ENCODE data around the gene PAMR1. TPM values are rescaled to one million over a fixed set of nuclear protein-coding genes. Genes with fewer than 3 reads are reported as not detected.

Gene PAMR1
- total and polyA plus RNA-seq, 2 donors, result 48.7 to 179 TPM

DNA sequence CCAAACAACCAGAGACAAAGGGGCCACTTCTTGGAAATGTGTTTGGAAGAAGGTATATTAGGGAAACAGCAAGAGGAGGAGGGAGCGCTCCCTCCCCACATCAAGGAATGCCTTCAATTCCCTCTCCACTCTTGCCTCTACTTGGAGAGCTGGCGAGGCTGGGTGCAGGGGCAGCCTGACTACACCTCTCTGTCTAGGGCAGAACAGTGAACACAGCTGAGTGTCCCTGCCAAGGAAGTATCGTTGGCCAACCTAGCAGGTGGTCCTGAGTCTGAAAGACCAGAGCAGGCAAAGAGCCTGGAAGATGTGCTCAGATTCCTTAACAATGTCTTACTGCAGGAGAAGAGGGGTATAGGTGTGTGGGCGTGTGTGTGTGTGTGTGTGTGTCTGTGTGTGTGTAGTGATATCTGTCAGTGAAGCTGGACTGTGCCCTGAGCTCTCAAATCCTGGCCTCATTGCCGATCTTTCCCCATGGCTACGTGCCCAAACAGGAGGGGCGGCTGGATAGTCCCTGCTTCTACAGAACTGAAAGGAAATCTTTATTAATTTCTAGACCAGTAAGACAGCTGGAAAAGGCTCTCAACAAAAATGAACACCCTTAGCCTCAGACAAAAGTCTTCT lies 46.8 kb downstream of the PAMR1 start:
- Histone ChIP-seq H3K4me1 (ENCODE audit: insufficient read depth) (no peaks in the 10 kb centered on the region), H3K36me3 (ENCODE audit: insufficient read depth) (no peaks in the 10 kb centered on the region), H3K4me3 (ENCODE audit: low read depth, low read length) (no peak overlapping the region), H3K27ac (ENCODE audit: low read depth) (no peak overlapping the region)
- no peak for DNase-seq (ENCODE audit: extremely low spot score)
- WGBS, result 56% methylated on average over 7 of the region's 7 CpGs

DNA sequence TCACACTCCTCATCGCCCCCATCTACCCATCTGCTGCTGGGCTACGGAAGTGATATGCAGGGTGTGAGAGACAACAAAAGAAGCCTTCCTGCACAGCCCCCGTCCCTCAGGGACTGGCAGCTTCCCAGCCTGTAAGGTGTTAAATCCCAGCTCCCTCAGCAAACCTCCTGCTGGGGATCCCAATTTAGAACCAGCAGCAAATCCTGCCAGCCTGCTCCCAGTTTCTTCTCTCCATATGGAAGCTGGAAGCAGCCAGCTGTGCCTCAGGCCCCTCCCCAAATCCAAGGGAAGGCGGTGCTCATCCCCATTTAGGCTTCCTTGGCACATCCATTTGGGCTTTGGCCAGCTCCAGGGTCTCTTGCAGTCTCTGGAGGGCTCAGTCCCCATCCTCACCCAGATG lies 47.5 kb downstream of the PAMR1 start:
- Histone ChIP-seq H3K4me1 (ENCODE audit: insufficient read depth) (no peaks in the 10 kb centered on the region), H3K27ac (ENCODE audit: low read depth) (no peak overlapping the region), H3K4me3 (ENCODE audit: low read depth, low read length) (no peak overlapping the region), H3K36me3 (ENCODE audit: insufficient read depth) (no peaks in the 10 kb centered on the region)
- DNase-seq (ENCODE audit: extremely low spot score), result no peak
- 50% methylated on average over 4 of the region's 4 CpGs for WGBS

DNA sequence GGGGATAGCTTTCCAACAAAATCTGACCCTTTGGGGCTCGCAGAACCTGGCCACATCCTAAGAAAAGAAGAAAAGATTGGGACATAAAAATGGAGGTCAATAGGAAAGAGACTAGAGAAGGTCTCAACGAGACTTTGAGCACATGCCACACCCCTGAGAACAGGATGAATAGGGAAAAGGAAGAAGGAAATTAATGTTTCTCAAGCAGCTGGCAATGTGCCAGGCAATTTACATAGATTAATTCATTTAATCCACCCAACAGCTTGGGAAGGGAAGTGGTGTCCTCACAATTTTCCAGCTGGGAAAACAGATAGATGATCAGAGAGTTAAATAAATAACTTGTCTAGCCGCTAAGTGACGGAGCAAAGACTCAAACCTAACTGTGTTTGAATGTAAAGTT lies 50.7 kb downstream of the PAMR1 start:
- Histone ChIP-seq H3K4me1 (ENCODE audit: insufficient read depth) (no peaks in the 10 kb centered on the region), H3K36me3 (ENCODE audit: insufficient read depth) (no peaks in the 10 kb centered on the region), H3K27ac (ENCODE audit: low read depth) (no peak overlapping the region), H3K4me3 (ENCODE audit: low read depth, low read length) (no peak overlapping the region)
- DNase-seq (ENCODE audit: extremely low spot score), result no peak
- 85% methylated on average over 4 of the region's 4 CpGs for WGBS

- 83% methylated on average over 7 of the region's 7 CpGs for WGBS
- no peaks in the 10 kb centered on the region for H3K36me3 ChIP-seq (ENCODE audit: insufficient read depth)
- H3K4me3 ChIP-seq (ENCODE audit: low read depth, low read length), result no peak overlapping the region
- H3K27ac ChIP-seq (ENCODE audit: low read depth), result no peak overlapping the region
- no peak for DNase-seq (ENCODE audit: extremely low spot score)
- no peaks in the 10 kb centered on the region for H3K4me1 ChIP-seq (ENCODE audit: insufficient read depth)
Observed at GRCh38 chr11:35473795-35474374, 51.5 kb downstream of the PAMR1 start.

DNA sequence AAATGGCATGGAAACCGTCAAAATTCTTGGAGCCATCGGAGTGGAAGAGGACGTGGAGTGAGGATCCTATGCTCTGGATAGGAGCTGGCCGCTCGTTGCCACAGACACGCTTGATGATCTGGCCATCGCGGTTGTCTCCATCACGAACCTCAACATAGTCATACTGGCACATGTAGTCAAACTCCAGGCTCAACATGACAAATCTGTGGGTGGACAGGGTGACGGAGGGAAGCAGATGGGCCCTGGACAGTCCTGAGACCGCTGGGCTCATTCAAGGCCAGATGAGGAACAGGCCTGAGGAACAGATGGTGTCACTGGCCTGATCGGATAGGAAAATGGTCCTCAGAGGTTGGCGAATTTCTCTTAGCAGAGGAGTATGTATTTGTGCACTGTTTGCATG lies 54.8 kb downstream of the PAMR1 start:
- 92% methylated on average over 13 of the region's 13 CpGs for WGBS
- no peaks in the 10 kb centered on the region for H3K4me1 ChIP-seq (ENCODE audit: insufficient read depth)
- H3K4me3 ChIP-seq (ENCODE audit: low read depth, low read length), result no peak overlapping the region
- no peak for DNase-seq (ENCODE audit: extremely low spot score)
- no peak overlapping the region for H3K27ac ChIP-seq (ENCODE audit: low read depth)
- H3K36me3 ChIP-seq (ENCODE audit: insufficient read depth), result no peaks in the 10 kb centered on the region

GRCh38 chr11:35466058-35466457 lies 59.4 kb downstream of the PAMR1 start:
- DNase-seq (ENCODE audit: extremely low spot score), result no peak
- no peak overlapping the region for H3K27ac ChIP-seq (ENCODE audit: low read depth)
- no peaks in the 10 kb centered on the region for H3K4me1 ChIP-seq (ENCODE audit: insufficient read depth)
- 83% methylated on average over 3 of the region's 3 CpGs for WGBS
- no peaks in the 10 kb centered on the region for H3K36me3 ChIP-seq (ENCODE audit: insufficient read depth)
- H3K4me3 ChIP-seq (ENCODE audit: low read depth, low read length), result no peak overlapping the region

DNA sequence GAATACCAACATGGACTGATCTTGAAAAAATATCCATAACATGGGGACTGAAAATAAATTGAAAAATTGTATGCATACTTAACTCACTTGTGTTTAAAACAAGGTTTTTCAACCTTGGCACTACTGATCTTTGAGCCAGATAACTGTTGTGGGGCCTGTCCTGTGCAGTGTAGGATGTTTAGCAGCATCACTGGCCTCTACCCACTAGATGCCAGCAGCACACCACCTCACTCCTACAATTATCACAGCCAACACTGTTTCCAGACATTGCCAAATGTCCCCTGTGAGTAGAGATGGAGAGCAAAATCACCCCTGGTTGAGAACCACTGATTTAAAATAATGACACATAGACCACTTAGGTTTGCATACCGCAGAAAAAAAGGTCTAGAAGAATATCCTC lies 61.1 kb downstream of the PAMR1 start:
- no peak overlapping the region for H3K27ac ChIP-seq (ENCODE audit: low read depth)
- 97% methylated on average over 1 of the region's 1 CpG for WGBS

GRCh38 chr11:35463331-35463751 lies 62.1 kb downstream of the PAMR1 start:
- 78% methylated on average over 13 of the region's 13 CpGs for WGBS
- Histone ChIP-seq H3K36me3 (ENCODE audit: insufficient read depth) (peaks cover 2% of the 10 kb centered on the region), H3K4me1 (ENCODE audit: insufficient read depth) (no peaks in the 10 kb centered on the region), H3K4me3 (ENCODE audit: low read depth, low read length) (no peak overlapping the region), H3K27ac (ENCODE audit: low read depth) (no peak overlapping the region)
- no peak for DNase-seq (ENCODE audit: extremely low spot score)

More for the DNA sequence above, 61.1 kb downstream of the PAMR1 start:
- no peaks in the 10 kb centered on the region for H3K36me3 ChIP-seq (ENCODE audit: insufficient read depth)
- no peaks in the 10 kb centered on the region for H3K4me1 ChIP-seq (ENCODE audit: insufficient read depth)
- no peak for DNase-seq (ENCODE audit: extremely low spot score)
- H3K4me3 ChIP-seq (ENCODE audit: low read depth, low read length), result no peak overlapping the region

- no peak overlapping the region for H3K4me3 ChIP-seq (ENCODE audit: low read depth, low read length)
- WGBS, result 75% methylated on average over 2 of the region's 2 CpGs
- no peak for DNase-seq (ENCODE audit: extremely low spot score)
- H3K27ac ChIP-seq (ENCODE audit: low read depth), result no peak overlapping the region
- H3K4me1 ChIP-seq (ENCODE audit: insufficient read depth), result no peaks in the 10 kb centered on the region
- peaks cover 2% of the 10 kb centered on the region for H3K36me3 ChIP-seq (ENCODE audit: insufficient read depth)
Observed at GRCh38 chr11:35461917-35462538, 63.4 kb downstream of the PAMR1 start.

DNA sequence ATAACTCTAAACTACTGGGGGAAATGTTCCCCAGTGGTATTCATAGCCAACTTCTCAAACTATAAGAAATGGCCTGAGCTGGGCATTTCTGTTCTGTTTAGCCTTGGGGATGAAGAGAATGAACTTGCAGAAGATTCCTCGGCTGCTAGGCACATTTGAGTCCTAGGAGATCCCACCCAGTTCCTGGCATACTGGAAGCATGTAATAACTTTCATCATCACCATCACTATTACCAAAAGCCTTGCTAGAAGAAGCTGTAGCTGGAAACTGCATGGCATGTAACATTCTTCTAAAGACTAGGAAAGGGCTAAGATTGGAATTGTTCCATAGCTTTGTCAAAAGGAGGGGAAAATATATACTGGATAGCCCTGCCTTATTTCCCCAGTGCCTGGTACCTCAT lies 65.9 kb downstream of the PAMR1 start:
- WGBS, result 88% methylated on average over 1 of the region's 1 CpG
- no peak for DNase-seq (ENCODE audit: extremely low spot score)
- peaks cover 2% of the 10 kb centered on the region for H3K36me3 ChIP-seq (ENCODE audit: insufficient read depth)

DNA sequence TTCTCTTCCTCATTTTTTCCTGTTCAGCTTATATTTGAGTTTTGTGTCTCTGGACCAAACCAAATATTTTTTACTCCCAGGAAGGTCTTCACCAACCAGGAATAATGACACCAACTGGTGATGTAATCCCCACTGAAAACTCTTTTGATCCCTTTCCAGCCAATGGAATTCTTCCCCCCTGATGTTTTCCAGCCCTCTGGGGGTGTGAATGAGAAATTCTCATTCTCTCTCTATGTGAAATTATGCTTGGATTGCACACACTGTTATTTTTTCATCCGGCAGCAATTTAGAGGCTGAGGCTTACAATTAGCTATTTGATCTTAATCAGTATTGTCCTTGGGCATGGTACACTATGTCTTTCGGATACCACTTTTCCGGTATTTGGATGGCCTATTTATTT lies 66.6 kb downstream of the PAMR1 start:
- 87% methylated on average over 3 of the region's 3 CpGs for WGBS
- no peak for DNase-seq (ENCODE audit: extremely low spot score)
- H3K27ac ChIP-seq (ENCODE audit: low read depth), result no peak overlapping the region
- H3K4me1 ChIP-seq (ENCODE audit: insufficient read depth), result no peaks in the 10 kb centered on the region
- H3K4me3 ChIP-seq (ENCODE audit: low read depth, low read length), result no peak overlapping the region
- peaks cover 2% of the 10 kb centered on the region for H3K36me3 ChIP-seq (ENCODE audit: insufficient read depth)

More for the DNA sequence above, 65.9 kb downstream of the PAMR1 start:
- Histone ChIP-seq H3K4me3 (ENCODE audit: low read depth, low read length) (no peak overlapping the region), H3K4me1 (ENCODE audit: insufficient read depth) (no peaks in the 10 kb centered on the region), H3K27ac (ENCODE audit: low read depth) (no peak overlapping the region)

DNA sequence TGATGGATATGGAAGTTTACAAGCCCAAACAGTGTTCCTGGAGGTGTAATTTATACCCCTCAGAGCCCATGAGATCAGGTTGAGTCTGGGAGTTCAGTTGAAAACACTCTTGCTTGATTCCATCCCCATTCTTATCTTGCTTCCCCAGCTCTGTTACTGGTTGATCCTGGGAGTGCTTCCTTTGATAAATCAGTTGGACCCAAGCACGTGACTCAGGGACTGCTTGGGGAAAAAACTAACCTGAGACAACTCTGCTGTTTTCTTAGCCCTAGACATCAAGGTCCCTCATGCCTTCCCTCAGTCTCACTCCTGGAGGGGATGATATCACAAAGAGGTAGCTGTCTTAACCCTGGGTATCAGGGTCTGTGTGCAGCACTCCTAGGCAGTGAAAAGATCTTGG lies 71.1 kb downstream of the PAMR1 start:
- 82% methylated on average over 1 of the region's 1 CpG for WGBS
- DNase-seq (ENCODE audit: extremely low spot score), result no peak
- Histone ChIP-seq H3K27ac (ENCODE audit: low read depth) (no peak overlapping the region), H3K36me3 (ENCODE audit: insufficient read depth) (peaks cover 2% of the 10 kb centered on the region), H3K4me3 (ENCODE audit: low read depth, low read length) (no peak overlapping the region), H3K4me1 (ENCODE audit: insufficient read depth) (no peaks in the 10 kb centered on the region)

DNA sequence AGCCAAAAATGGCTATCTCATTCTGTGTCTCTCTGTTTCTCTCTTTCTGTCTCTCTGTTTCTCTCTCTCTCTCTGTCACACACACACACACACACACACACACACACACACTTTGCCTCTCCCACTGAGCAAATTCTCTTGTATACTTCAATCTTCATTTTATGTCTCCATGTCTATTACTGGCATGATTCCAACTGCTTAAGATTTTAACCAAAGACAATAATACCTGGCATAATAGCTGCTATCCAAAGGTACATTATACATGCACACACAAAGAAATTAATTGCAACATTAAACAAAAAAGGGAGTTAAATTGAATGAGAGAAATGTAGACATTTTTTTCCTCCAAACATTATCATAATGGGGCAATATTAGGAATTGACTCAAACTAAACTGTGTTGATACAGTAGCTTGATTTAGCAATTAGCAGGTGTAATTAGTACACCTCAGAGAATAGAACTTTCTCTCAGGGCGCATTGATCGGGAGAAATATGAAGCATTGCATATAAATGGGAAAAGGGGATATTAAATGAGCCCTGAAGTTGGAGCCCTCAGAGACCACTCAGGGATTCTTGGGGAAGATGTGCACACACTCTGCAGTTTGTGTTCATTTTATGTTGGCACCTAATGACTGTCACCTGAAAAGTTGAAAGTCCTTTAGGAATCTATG lies 88.7 kb downstream of the PAMR1 start:
- no peak overlapping the region for H3K27ac ChIP-seq (ENCODE audit: low read depth)
- H3K4me1 ChIP-seq (ENCODE audit: insufficient read depth), result no peaks in the 10 kb centered on the region
- DNase-seq (ENCODE audit: extremely low spot score), result no peak
- H3K36me3 ChIP-seq (ENCODE audit: insufficient read depth), result no peaks in the 10 kb centered on the region
- WGBS, result 94% methylated on average over 2 of the region's 2 CpGs
- H3K4me3 ChIP-seq (ENCODE audit: low read depth, low read length), result no peak overlapping the region

DNA sequence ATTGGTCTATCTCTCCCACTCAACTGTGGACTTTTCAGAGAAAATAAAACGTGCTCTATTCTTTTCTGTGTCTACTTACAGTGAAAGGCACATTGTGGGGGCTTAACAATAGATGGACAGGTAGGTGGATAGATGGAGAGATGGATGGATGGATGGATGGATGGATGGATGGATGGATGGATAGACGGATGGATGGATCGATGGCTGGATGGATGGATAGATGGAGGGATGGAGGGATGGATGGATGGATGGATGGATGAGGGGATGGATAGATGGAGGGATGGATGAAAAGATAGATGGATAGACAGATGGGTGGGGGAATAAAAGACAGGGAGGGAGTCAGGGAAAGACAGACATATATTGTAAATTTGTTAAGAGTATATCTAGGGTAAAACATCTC lies 91.8 kb downstream of the PAMR1 start:
- H3K36me3 ChIP-seq (ENCODE audit: insufficient read depth), result no peaks in the 10 kb centered on the region
- WGBS, result 81% methylated on average over 3 of the region's 3 CpGs
- H3K4me1 ChIP-seq (ENCODE audit: insufficient read depth), result no peaks in the 10 kb centered on the region
- no peak overlapping the region for H3K27ac ChIP-seq (ENCODE audit: low read depth)
- no peak for DNase-seq (ENCODE audit: extremely low spot score)
- H3K4me3 ChIP-seq (ENCODE audit: low read depth, low read length), result no peak overlapping the region
